Fibroblast of the aortic adventitia (primary cell): ENCODE results near the gene ARMH4. TPM values are rescaled to one million over a fixed set of nuclear protein-coding genes. Genes with fewer than 3 reads are reported as not detected.

Source experiments
- DNase-seq: peaks from one replicate; pipeline ENCODE4 v3.0.0-alpha.2; 2010; ENCODE audit warnings: low read depth
- H3K4me3 ChIP-seq: 2 replicates; pipeline ENCODE4 v1.5.1; 2011; ENCODE audit warnings: low read depth, mild to moderate bottlenecking, control low read depth, low read length, moderate library complexity
- total RNA-seq: library from RNA; depleted of rRNA; stranded (reverse); fragments of >200 nt; gene quantifications from 2 replicates; pipeline ENCODE4 v1.2.3, GENCODE V29; 2012; ENCODE audit warnings: low replicate concordance
- TF ChIP-seq, protein P1 (sequence below): IDR thresholded peaks from 2 replicates; pipeline ENCODE4 v1.5.1; 2011; ENCODE audit warnings: mild to moderate bottlenecking, low read length, control low read depth, inconsistent platforms; ENCODE audit not compliant: insufficient read depth

The ARMH4 gene
- total RNA-seq, 1 donor = 4.2 TPM

DNA sequence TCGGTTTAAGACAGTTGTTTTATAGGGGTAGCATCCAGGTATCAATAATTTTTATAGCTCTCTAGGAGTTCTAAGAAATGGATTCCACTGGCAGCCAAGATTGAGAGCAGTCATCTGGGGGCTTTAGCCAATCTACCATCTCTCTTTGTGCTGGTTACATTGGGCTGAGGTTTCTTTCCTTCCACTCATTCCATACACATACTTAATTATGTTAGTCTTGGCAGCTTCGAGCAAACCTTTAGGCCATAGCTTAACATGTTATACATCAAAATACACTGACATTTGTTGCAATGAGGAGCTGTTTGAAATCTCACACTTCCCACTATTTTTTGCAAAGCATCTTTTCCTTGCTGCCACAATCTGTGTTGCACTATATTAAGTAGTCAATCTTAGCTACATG lies 63.1 kb downstream of the ARMH4 start:
- no peak overlapping the region for H3K4me3 ChIP-seq
- DNase-seq = no peak
- TF ChIP-seq, protein P1, sequence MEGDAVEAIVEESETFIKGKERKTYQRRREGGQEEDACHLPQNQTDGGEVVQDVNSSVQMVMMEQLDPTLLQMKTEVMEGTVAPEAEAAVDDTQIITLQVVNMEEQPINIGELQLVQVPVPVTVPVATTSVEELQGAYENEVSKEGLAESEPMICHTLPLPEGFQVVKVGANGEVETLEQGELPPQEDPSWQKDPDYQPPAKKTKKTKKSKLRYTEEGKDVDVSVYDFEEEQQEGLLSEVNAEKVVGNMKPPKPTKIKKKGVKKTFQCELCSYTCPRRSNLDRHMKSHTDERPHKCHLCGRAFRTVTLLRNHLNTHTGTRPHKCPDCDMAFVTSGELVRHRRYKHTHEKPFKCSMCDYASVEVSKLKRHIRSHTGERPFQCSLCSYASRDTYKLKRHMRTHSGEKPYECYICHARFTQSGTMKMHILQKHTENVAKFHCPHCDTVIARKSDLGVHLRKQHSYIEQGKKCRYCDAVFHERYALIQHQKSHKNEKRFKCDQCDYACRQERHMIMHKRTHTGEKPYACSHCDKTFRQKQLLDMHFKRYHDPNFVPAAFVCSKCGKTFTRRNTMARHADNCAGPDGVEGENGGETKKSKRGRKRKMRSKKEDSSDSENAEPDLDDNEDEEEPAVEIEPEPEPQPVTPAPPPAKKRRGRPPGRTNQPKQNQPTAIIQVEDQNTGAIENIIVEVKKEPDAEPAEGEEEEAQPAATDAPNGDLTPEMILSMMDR = no peak

- no peak overlapping the region for H3K4me3 ChIP-seq
- DNase-seq = no peak
- TF ChIP-seq, protein P1 = no peak
Measured at GRCh38 chr14:58085877-58086276, 66.1 kb downstream of the ARMH4 start.

DNA sequence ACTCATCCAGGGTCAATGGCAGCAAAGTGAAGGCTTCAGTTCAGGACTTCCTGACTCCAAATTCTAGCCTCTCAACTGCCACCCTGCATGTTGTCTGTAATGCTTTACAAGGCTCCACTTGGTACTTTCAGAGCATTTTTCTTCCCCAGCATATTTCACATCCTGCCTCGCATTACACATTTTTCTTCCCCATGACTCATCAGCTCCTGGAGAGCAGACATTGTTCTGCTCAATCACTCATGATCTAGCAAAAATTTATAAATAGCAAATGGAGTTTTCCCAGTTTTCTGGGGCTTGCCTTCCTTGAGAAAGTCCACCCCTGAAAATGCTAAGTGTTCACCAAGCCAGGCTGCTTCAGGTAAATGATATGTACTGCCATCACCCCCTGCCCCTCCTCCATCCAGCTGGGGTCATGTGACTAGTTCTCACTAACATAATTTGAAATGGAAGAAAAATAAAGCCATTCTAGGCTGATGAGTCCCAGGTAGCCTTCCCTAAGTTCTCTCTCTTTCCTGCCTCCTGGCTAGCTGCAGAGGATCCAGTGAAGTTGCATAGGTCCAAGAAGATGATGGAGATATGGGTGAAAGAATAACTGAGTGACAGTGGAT lies 69.4 kb downstream of the ARMH4 start:
- TF ChIP-seq, protein P1 = no peak
- H3K4me3 ChIP-seq = no peak overlapping the region
- DNase-seq = peak; percentile 91

- TF ChIP-seq, protein P1 = no peak
- peak; percentile 40 for DNase-seq
- H3K4me3 ChIP-seq = no peak overlapping the region
Measured at GRCh38 chr14:58082011-58082410, 70.0 kb downstream of the ARMH4 start.

- TF ChIP-seq, protein P1 = no peak
- H3K4me3 ChIP-seq = no peak overlapping the region
- DNase-seq = peak; percentile 17
Measured at GRCh38 chr14:58078471-58078870, 73.5 kb downstream of the ARMH4 start.

GRCh38 chr14:58078068-58078467 lies 73.9 kb downstream of the ARMH4 start:
- H3K4me3 ChIP-seq = no peak overlapping the region
- TF ChIP-seq, protein P1 = no peak
- peak; percentile 68 for DNase-seq

DNA sequence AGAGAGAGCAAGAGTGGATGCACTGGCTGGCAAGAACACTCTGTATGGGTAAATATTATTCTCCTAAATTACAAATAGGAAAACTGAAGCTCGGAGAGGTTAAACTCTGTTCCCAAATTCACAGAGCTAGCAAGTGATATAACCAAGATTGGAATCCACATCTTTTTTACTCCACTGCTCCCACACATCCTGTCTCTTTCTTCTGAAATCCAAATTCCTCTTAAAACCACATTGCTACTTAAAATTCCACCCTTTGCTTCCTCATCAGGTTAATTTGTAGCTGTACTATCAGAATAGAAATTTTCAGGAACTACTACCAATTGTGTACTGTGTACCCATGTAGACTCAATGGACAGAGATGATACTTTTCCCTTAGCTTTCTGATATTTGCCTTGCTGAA lies 74.4 kb downstream of the ARMH4 start:
- H3K4me3 ChIP-seq = no peak overlapping the region

More for the DNA sequence above, 74.4 kb downstream of the ARMH4 start:
- TF ChIP-seq, protein P1 = no peak
- DNase-seq = peak; percentile 40
